NT2/D1 (cell line): Measurements from ENCODE around the gene TXNRD1.

Experiments used
- SUZ12 ChIP-seq: IDR thresholded peaks from 2 replicates; pipeline ENCODE4 v1.6.1; 2011; ENCODE audit not compliant: insufficient read length, insufficient read depth; ENCODE audit errors: extremely low read depth
- ZNF274 ChIP-seq: IDR thresholded peaks from 2 replicates; pipeline ENCODE4 v1.6.1; 2011; ENCODE audit warnings: mild to moderate bottlenecking, low read depth, low read length

- TF ChIP-seq ZNF274 (no peak), SUZ12 (no peak)
Measured at GRCh38 chr12:104242546-104243206, 27.1 kb downstream of the TXNRD1 start.
